Inflammatory macrophage treated with lipopolysaccharide for 4 hours (primary cell): ENCODE measurements around the gene TTBK1.
A peak's percentile ranks its signal among the peaks of the same experiment; 100 is the strongest.

Experiments used
- DNase-seq: peaks from one replicate; pipeline ENCODE4 v3.0.0-alpha.2; 2020

The TTBK1 gene

GRCh38 chr6:43274127-43274915 lies 31.0 kb downstream of the TTBK1 start:
- DNase-seq: no peak

- DNase-seq: no peak
These were observed 31.8 kb downstream of the TTBK1 start for GRCh38 chr6:43274916-43275597.

GRCh38 chr6:43275801-43276576 lies 32.7 kb downstream of the TTBK1 start:
- DNase-seq: no peak

DNA sequence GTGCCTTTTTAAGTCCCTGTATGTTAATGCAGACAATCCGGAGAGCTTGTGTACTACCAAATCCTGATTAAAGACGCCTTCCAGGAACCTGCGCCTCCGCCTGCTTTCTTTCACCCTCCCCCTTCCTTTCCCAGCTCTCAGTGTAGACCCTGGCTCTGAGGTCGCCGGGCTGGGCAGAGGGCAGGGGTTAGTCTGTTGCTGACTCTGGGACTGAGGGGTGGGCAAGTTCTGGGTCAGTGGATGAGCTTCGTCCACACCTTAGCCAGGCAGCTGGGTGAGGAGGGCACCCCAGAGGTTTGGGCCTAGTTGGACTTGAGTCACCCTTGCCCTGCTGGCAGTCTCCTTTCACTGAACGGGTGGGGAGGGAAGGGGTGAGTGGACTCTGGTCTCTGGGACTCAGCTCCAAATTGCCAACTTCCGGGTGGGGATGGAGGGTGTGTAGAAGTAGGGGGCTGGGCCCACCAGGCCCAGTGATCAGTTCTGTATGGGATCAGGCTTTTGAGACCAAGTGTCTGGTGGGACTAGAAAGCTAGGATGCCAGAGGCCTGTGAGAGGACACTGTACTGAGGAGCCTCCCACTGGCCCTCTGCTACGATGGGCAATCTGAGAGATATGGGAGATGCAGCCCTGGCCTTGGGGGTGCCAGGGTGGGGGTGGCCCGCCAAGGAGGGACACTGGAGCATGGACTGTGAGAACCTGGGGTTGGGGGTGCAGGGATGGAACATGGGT lies 33.5 kb downstream of the TTBK1 start:
- no peak for DNase-seq

GRCh38 chr6:43277306-43277642 lies 34.0 kb downstream of the TTBK1 start:
- DNase-seq: no peak

- DNase-seq: no peak
These were observed 34.6 kb downstream of the TTBK1 start for GRCh38 chr6:43277643-43278523.

GRCh38 chr6:43278524-43279078 lies 35.3 kb downstream of the TTBK1 start:
- DNase-seq: no peak

GRCh38 chr6:43280234-43280633 lies 37.0 kb downstream of the TTBK1 start:
- DNase-seq: no peak

- DNase-seq: no peak
These were observed 38.8 kb downstream of the TTBK1 start for GRCh38 chr6:43282060-43282459.

- DNase-seq: no peak
These were observed 39.6 kb downstream of the TTBK1 start for GRCh38 chr6:43282636-43283513.

DNA sequence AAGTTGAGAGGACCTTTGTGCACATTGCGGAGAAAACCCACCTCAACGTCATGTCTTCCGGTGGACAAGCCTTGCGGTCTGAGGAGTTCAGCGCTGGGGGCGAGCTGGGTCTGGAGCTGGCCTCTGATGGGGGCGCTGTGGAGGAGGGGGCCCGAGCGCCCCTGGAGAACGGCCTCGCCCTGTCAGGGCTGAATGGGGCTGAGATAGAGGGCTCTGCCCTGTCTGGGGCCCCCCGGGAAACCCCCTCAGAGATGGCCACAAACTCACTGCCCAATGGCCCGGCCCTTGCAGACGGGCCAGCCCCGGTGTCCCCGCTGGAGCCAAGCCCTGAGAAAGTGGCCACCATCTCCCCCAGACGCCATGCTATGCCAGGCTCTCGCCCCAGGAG lies 40.2 kb downstream of the TTBK1 start:
- DNase-seq: no peak

- no peak for DNase-seq
These were observed 40.6 kb downstream of the TTBK1 start for GRCh38 chr6:43283905-43284304.

- DNase-seq: no peak
These were observed 41.9 kb downstream of the TTBK1 start for GRCh38 chr6:43284991-43285781.

GRCh38 chr6:43285832-43286231 lies 42.6 kb downstream of the TTBK1 start:
- no peak for DNase-seq

DNA sequence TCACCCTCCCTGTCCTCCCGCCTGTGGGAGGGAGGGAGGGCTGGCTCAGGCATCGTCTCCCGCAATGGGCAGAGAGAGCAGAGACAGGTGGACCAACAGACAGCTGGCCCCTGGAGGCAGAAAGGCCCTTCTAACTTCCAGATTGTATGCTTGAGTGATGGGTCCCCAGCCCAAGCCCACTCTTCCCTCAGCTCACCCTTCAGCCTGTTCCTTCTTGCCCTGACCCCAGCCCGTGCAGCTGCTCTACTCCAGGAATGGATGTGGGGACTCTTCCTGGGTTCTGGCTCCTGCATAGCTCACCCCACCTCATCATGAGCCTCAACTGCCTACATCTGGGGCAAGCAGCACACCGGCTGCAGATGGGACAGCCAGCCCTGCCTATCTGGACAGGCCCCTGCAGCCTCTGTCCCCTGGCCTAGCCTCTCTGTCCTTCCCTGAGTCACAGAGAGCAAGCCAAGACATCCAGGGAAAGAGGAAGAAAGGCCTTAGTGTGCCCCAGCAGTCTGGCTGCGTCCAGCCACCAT lies 43.2 kb downstream of the TTBK1 start:
- DNase-seq: peak; percentile 40

DNA sequence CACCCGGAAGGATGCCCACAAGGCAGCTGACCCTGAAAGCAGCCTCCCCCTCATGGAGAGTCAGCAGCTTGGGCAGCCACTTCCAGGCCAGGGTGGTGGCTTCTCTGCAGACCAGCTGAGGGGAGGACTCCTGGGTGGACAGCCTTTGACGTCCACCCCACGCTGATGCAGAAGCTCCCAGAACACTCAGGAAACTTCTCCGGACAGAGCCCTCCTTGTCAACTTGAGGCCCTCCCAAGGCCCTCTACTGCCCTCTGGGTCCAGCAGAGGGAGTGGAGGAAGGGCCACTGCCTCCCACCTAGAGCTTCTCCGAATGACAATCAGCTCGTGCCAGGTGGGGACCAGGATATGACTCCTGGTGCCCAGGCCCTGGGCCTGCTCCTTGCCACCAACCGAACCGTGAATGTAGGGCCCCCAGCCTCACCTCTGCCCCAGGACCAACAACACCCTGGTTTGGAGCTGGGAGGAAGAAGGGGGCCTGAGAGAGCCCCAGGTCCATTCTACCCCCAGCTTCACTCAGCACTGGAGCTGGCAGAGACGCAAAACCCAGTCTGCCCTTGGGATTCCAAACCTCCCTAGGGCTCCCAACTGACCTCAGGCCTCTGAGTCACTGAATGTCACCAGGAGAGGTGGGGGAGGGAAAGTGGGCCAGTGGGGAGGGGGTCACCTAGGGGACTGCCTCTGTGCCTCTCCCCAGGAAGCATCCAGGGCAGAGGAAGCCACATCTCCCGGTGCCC lies 43.9 kb downstream of the TTBK1 start:
- no peak for DNase-seq

DNA sequence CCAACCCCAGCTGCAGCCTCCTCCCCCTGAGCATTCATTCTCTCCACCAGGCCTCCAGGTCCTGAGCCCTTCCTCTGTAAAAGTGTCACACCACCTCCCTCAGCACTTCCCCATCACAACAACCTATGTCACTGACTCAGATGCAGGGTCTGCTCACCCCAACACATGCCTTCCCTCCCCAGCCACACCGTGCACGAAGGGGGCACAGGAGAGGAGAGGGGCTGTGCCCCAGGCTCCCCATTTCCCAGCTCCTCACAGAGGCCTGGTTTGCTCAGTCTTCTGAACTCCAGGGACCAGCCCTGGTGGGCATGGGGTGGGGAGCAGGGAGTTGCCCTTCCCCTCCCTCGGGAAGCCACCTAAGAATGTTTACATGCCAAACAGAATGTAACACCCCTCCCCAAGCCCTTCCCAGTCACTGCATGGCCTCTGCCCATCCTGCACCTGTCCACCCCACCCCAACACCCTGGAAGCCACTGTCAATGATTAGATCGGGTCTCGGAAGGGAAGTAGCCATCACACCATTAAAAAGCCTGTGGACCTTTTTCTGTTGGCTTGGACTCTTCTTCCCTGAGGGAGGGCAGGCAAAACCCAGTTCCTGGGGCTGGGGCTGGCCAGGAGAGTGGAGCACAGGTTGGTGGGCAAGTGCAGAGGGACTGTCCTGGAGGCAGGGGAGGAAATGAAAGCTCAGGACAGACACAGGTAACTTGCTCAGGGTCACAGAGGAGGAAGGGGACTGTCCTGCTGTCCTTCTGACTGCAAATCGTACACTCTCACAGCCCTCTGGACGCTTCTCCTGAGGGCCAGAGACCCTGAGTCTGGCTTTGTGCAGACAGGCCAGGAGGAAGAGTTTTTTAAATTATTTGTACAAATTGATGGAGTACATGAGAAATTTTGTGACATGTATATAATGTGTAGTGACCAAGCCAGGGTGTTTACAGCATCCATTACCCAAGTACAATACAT lies 44.7 kb downstream of the TTBK1 start:
- DNase-seq: no peak
